Ishikawa (cell line): ENCODE data around the gene TP53BP2.

Experiments
- CEBPB ChIP-seq: IDR thresholded peaks from 2 replicates; pipeline ENCODE4 v1.6.1; 2012
- CREB1 ChIP-seq: IDR thresholded peaks from 2 replicates; pipeline ENCODE4 v1.6.1; 2012; ENCODE audit warnings: low read depth
- EP300 ChIP-seq: IDR thresholded peaks from 2 replicates; pipeline ENCODE4 v1.6.1; 2012; ENCODE audit warnings: borderline replicate concordance
- FOXM1 ChIP-seq: IDR thresholded peaks from 2 replicates; pipeline ENCODE4 v1.6.1; 2012; ENCODE audit warnings: low read depth, borderline replicate concordance
- NFIC ChIP-seq: IDR thresholded peaks from 2 replicates; pipeline ENCODE4 v1.6.1; 2012
- TAF1 ChIP-seq: IDR thresholded peaks from 2 replicates; pipeline ENCODE4 v1.6.1; 2012; ENCODE audit warnings: low read depth, mild to moderate bottlenecking
- TEAD4 ChIP-seq: IDR thresholded peaks from 2 replicates; pipeline ENCODE4 v1.6.1; 2012
- YY1 ChIP-seq: IDR thresholded peaks from 2 replicates; pipeline ENCODE4 v1.6.1; 2012; ENCODE audit warnings: low read depth
- TF ChIP-seq, protein P1 (sequence below): IDR thresholded peaks from 2 replicates; pipeline ENCODE4 v1.6.1; 2012

DNA sequence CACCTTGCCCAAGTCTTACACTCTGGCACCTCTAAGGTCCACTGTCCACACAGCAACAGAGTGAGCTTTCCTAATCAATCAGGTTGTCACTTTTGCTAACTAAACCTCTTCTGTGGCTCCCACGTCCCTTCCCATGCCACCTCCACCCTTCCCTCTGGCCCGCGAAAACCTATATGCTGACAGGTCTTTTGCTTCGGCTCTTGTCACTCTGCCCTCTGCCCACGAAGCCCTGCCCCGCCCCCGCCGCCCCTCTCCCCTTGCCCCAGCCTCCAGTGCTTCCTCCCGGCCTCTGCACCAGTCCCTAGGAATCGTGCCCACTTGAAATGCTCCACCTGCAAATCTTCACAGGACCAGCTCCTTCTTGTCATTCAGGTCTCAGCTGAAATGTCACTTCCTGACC, 8.1 kb downstream of the TP53BP2 start:
- no peak for TF ChIP-seq FOXM1
- TF ChIP-seq, protein P1, sequence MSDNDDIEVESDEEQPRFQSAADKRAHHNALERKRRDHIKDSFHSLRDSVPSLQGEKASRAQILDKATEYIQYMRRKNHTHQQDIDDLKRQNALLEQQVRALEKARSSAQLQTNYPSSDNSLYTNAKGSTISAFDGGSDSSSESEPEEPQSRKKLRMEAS, result no peak
- no peak for TF ChIP-seq TAF1
- TF ChIP-seq CREB1, result no peak
- TF ChIP-seq TEAD4, result no peak
- no peak for TF ChIP-seq EP300
- TF ChIP-seq CEBPB, result no peak
- no peak for TF ChIP-seq YY1
- TF ChIP-seq NFIC, result no peak
